ENCODE data around the gene PYROXD2. TPM values are rescaled to one million over a fixed set of nuclear protein-coding genes. Genes with fewer than 3 reads are reported as not detected.

The PYROXD2 gene
- total and polyA plus RNA-seq, 7 experiments from 2014 or later: 5.6 to 37.1 (median 19.8) TPM

DNA sequence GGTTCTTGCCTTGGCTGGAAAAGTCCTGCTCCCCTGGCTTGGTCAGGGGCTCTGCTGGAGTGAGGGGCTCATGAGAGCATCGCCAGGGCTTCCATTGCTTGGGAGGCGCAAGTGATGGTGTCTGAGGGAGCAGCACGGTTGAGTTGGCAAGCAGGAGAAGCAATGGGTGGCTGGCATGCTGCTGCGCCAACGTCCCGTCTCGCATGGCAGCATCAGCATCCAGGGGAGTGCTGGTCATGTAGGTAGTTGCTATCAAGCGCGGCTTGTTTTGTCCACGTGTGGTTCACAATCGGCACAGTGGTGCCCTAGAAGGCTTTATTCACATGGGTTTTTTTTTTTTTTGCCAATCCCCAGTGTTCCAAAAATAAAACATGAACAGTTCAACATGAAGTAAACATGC is 3.8 kb downstream of the PYROXD2 start:
- no peaks in the 10 kb centered on the region for H3K9me3 ChIP-seq (ENCODE audit: control insufficient read depth in 2 of 3, low read length in 3 of 3)
- Mint-ChIP-seq H3K36me3 (peaks cover 0 to 10% (median 0%) of the 10 kb centered on the region in 5 donors), H3K4me1 (peaks cover 15 to 42% (median 25%) of the 10 kb centered on the region in 7 donors), H3K27me3 (no peaks in the 10 kb centered on the region), H3K4me3 (no peak overlapping the region), H3K9me3 (no peaks in the 10 kb centered on the region), H3K27ac (peak overlapping the region in 2 of 9 donors; percentile 20 to 37)
- H3K27me3 ChIP-seq (ENCODE audit: control insufficient read depth in 2 of 2, insufficient read depth in 2 of 2, low read length in 2 of 2): no peaks in the 10 kb centered on the region
- no peak overlapping the region for H3K4me3 ChIP-seq (ENCODE audit: low read length)
- H3K27ac ChIP-seq (ENCODE audit: low read depth, low read length): no peak overlapping the region
- ChIA-PET CTCF (no interaction called here), POLR2A (no interaction called here)
- H3K4me1 ChIP-seq (ENCODE audit: control insufficient read depth in 2 of 2, insufficient read depth in 2 of 2, low read length in 2 of 2): peaks cover 0 to 13% of the 10 kb centered on the region in 2 donors
- intact Hi-C loops (cut with micrococcal nuclease): no loop called here
- ATAC-seq (no peak), DNase-seq (no peak)
- H3K36me3 ChIP-seq (ENCODE audit: control insufficient read depth in 2 of 3, insufficient read depth in 3 of 3, low read length in 3 of 3): peaks cover 0 to 4% (median 0%) of the 10 kb centered on the region in 3 experiments

DNA sequence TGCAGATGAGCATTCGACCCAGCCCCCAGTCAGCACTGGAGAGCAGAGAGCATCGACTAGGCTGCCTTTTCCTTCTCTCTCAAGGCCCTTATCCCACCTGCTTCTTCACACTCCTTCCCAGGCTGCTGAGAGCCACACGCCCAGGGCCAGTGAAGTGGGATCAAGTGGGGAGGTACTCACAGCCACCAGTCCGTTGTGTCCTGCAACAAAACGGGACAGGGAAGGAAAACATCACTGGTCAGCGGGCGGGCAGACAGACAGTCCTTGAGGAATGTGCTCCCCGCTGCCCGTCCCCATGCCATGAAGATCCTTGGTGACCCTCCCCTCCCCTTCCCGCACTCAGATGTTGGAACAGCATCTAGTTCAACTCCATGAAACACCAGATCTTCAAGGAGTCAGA is 4.2 kb downstream of the PYROXD2 start:
- CTCF ChIA-PET: no interaction called here
- H3K27ac Mint-ChIP-seq: no peak overlapping the region
- H3K27ac ChIP-seq (ENCODE audit: low read depth, low read length): no peak overlapping the region
- DNase-seq: no peak
- H3K4me1 ChIP-seq (ENCODE audit: control insufficient read depth in 2 of 2, insufficient read depth in 2 of 2, low read length in 2 of 2): peaks cover 0 to 13% of the 10 kb centered on the region in 2 donors
- ATAC-seq: no peak
- POLR2A ChIA-PET: no interaction called here
- H3K36me3 ChIP-seq (ENCODE audit: control insufficient read depth in 2 of 3, insufficient read depth in 3 of 3, low read length in 3 of 3): peaks cover 0 to 4% (median 0%) of the 10 kb centered on the region in 3 experiments
- H3K27me3 Mint-ChIP-seq: no peaks in the 10 kb centered on the region
- H3K9me3 Mint-ChIP-seq: no peaks in the 10 kb centered on the region
- peaks cover 0 to 10% (median 0%) of the 10 kb centered on the region in 5 donors for H3K36me3 Mint-ChIP-seq
- intact Hi-C loops (cut with micrococcal nuclease): no loop called here
- H3K4me3 Mint-ChIP-seq: no peak overlapping the region
- no peaks in the 10 kb centered on the region for H3K9me3 ChIP-seq (ENCODE audit: control insufficient read depth in 2 of 3, low read length in 3 of 3)
- H3K4me3 ChIP-seq (ENCODE audit: low read length): no peak overlapping the region
- H3K4me1 Mint-ChIP-seq: peaks cover 15 to 39% (median 25%) of the 10 kb centered on the region in 7 donors
- H3K27me3 ChIP-seq (ENCODE audit: control insufficient read depth in 2 of 2, insufficient read depth in 2 of 2, low read length in 2 of 2): no peaks in the 10 kb centered on the region

DNA sequence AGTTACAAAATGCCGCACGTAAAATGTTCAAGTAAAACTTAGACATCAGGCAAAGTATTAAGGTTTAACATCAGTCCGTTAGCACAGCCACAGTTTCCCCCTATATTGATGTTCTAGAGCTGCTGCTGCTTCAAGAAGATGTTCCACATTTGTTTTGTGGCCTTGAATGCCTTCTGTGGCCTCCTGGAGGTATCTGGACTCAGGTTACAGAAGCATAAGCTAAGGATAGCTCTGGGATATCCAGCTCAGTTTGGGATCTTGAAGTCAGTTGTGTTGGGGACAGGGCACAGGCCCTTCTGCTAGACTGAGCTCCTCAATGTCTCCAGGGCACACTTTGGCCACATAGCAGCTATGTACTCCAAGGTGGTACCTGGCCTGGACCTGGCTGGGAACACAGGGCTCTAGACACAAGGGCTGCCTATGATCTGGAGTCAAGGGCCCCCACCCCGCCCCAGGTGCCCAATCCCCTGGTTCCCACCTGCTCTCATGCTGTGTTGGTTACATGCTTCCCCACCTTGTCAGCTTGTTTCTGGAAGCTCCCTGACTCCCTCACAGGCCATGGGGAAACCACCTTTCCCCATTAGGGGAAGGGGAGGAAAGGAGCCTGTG is 4.7 kb downstream of the PYROXD2 start:
- H3K4me3 Mint-ChIP-seq: no peak overlapping the region
- H3K27ac Mint-ChIP-seq: no peak overlapping the region
- no peak overlapping the region for H3K4me3 ChIP-seq (ENCODE audit: low read length)
- H3K36me3 ChIP-seq (ENCODE audit: control insufficient read depth in 2 of 3, insufficient read depth in 3 of 3, low read length in 3 of 3): peaks cover 0 to 4% (median 0%) of the 10 kb centered on the region in 3 experiments
- no peaks in the 10 kb centered on the region for H3K27me3 Mint-ChIP-seq
- no peaks in the 10 kb centered on the region for H3K27me3 ChIP-seq (ENCODE audit: control insufficient read depth in 2 of 2, insufficient read depth in 2 of 2, low read length in 2 of 2)
- POLR2A ChIA-PET: no interaction called here
- H3K27ac ChIP-seq (ENCODE audit: low read depth, low read length): no peak overlapping the region
- peaks cover 0 to 10% (median 0%) of the 10 kb centered on the region in 5 donors for H3K36me3 Mint-ChIP-seq
- H3K9me3 ChIP-seq (ENCODE audit: control insufficient read depth in 2 of 3, low read length in 3 of 3): no peaks in the 10 kb centered on the region
- peaks cover 0 to 9% of the 10 kb centered on the region in 2 donors for H3K4me1 ChIP-seq (ENCODE audit: control insufficient read depth in 2 of 2, insufficient read depth in 2 of 2, low read length in 2 of 2)
- H3K4me1 Mint-ChIP-seq: peaks cover 13 to 35% (median 25%) of the 10 kb centered on the region in 7 donors
- H3K9me3 Mint-ChIP-seq: no peaks in the 10 kb centered on the region
- CTCF ChIA-PET: no interaction called here
- no peak for DNase-seq
- intact Hi-C loops (cut with micrococcal nuclease): no loop called here
- ATAC-seq: no peak

DNA sequence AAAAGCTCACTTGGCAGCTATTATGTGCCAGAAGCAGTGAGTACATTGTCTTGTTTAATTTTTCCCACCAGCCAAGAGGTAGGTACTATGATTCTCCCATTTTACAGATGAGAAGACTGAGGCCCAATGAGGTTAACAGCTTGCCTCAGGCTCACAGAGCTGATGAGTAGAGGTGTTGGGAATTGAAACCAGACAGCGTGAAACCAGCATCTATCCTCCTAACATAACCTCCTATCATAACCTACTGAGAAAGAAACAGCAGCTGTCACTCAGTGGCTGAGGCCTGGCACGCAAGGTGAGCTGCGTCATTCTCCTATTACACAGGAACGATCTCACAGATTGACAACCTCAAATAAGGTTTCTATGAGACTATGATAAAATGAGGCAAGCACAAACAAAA is 6.2 kb downstream of the PYROXD2 start:
- H3K27me3 Mint-ChIP-seq: no peaks in the 10 kb centered on the region
- Histone ChIP-seq H3K4me1 (ENCODE audit: control insufficient read depth in 2 of 2, insufficient read depth in 2 of 2, low read length in 2 of 2) (no peaks in the 10 kb centered on the region), H3K27me3 (ENCODE audit: control insufficient read depth in 2 of 2, insufficient read depth in 2 of 2, low read length in 2 of 2) (no peaks in the 10 kb centered on the region), H3K36me3 (ENCODE audit: control insufficient read depth in 2 of 3, insufficient read depth in 3 of 3, low read length in 3 of 3) (peaks cover 0 to 4% (median 0%) of the 10 kb centered on the region in 3 experiments), H3K27ac (ENCODE audit: low read depth, low read length) (no peak overlapping the region), H3K9me3 (ENCODE audit: control insufficient read depth in 2 of 3, low read length in 3 of 3) (no peaks in the 10 kb centered on the region), H3K4me3 (ENCODE audit: low read length) (no peak overlapping the region)
- H3K9me3 Mint-ChIP-seq: no peaks in the 10 kb centered on the region
- H3K27ac Mint-ChIP-seq: peak overlapping the region in 2 of 9 donors; percentile 12 to 14
- H3K4me3 Mint-ChIP-seq: no peak overlapping the region
- intact Hi-C loops (cut with micrococcal nuclease): no loop called here
- peaks cover 0 to 15% (median 4%) of the 10 kb centered on the region in 5 donors for H3K36me3 Mint-ChIP-seq
- peak; percentile 26 for ATAC-seq
- ChIA-PET CTCF (no interaction called here), POLR2A (no interaction called here)
- DNase-seq: no peak
- H3K4me1 Mint-ChIP-seq: peaks cover 6 to 23% (median 11%) of the 10 kb centered on the region in 7 donors

DNA sequence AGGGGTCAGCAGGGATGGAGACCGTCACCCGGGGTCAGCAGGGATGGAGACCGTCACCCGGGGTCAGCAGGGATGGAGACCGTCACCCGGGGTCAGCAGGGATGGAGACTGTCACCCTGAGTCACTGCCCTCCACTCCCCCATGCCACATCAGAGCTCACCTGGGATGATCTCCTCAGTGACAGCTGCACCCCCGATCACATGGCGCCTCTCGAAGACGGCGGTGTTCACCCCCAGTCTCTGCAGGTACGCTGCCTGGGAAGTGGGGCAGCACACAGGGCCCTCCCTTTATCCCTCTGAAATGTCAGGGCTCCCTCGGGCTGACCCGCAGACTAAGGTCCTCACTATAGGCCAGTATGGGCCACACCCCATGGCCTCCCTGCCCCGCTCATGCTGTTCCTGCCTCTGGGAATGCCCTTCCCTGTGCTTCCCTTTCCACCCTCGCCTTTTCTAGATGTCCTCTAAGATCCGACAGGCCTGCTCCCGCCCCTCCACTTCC is 7.2 kb downstream of the PYROXD2 start:
- Mint-ChIP-seq H3K27me3 (no peaks in the 10 kb centered on the region), H3K9me3 (no peaks in the 10 kb centered on the region), H3K36me3 (peaks cover 0 to 25% (median 11%) of the 10 kb centered on the region in 5 donors), H3K4me1 (peaks cover 5 to 16% (median 6%) of the 10 kb centered on the region in 7 donors), H3K27ac (no peak overlapping the region), H3K4me3 (no peak overlapping the region)
- Histone ChIP-seq H3K27ac (ENCODE audit: low read depth, low read length) (no peak overlapping the region), H3K9me3 (ENCODE audit: control insufficient read depth in 2 of 3, low read length in 3 of 3) (no peaks in the 10 kb centered on the region), H3K36me3 (ENCODE audit: control insufficient read depth in 2 of 3, insufficient read depth in 3 of 3, low read length in 3 of 3) (peaks cover 0 to 4% (median 0%) of the 10 kb centered on the region in 3 experiments), H3K4me1 (ENCODE audit: control insufficient read depth in 2 of 2, insufficient read depth in 2 of 2, low read length in 2 of 2) (no peaks in the 10 kb centered on the region), H3K4me3 (ENCODE audit: low read length) (no peak overlapping the region), H3K27me3 (ENCODE audit: control insufficient read depth in 2 of 2, insufficient read depth in 2 of 2, low read length in 2 of 2) (no peaks in the 10 kb centered on the region)
- POLR2A ChIA-PET: interaction anchor here (0.6 kb wide), 1 partner anchor 1004 kb away, joined by 3 read pairs; no protein-coding TSS in a partner anchor
- no peak for DNase-seq
- intact Hi-C loops (cut with micrococcal nuclease): no loop called here
- no peak for ATAC-seq
- CTCF ChIA-PET: no interaction called here

DNA sequence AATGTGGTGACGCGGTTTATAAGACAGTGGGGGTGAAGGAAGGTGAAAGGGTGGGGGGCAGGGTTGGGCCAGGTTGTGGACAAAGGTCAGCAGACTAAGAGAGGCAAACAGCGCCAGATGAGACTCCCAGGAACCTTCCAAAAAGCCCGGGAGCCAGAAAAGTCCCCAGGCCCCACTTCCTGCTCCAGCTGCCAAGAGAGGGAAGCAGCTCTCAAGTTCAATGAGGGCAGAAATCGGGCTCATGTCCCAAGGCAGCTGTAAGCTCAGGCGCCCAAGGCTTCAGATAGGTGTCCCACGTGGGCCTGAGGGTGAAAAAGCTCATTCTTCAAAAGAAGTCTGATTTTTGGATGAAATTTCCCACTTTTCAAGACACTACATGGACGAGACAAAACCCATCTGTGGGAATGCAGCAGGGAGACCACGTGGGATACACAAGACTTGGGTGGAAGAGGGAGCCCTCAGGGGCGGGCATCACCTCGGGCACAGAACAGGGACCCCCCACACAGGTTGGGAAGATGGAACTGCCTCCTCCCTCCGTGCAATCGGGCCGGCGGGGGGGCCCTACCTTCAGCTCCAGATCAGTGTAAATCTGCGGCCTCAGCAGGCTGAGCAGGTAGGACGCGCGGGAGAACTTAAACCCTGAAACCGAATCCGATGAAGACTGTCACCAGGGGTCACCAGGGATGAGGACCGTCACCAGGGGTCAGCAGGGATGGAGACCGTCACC is 7.8 kb downstream of the PYROXD2 start:
- Mint-ChIP-seq H3K4me3 (no peak overlapping the region), H3K36me3 (peaks cover 0 to 30% (median 11%) of the 10 kb centered on the region in 5 donors), H3K9me3 (no peaks in the 10 kb centered on the region), H3K27ac (no peak overlapping the region), H3K4me1 (peaks cover 0 to 11% (median 6%) of the 10 kb centered on the region in 7 donors), H3K27me3 (no peaks in the 10 kb centered on the region)
- no peaks in the 10 kb centered on the region for H3K27me3 ChIP-seq (ENCODE audit: control insufficient read depth in 2 of 2, insufficient read depth in 2 of 2, low read length in 2 of 2)
- CTCF ChIA-PET: no interaction called here
- POLR2A ChIA-PET: interaction anchor here (0.6 kb wide), 1 partner anchor 1148 kb away, joined by 3 read pairs; no protein-coding TSS in a partner anchor
- H3K27ac ChIP-seq (ENCODE audit: low read depth, low read length): no peak overlapping the region
- H3K36me3 ChIP-seq (ENCODE audit: control insufficient read depth in 2 of 3, insufficient read depth in 3 of 3, low read length in 3 of 3): peaks cover 0 to 4% (median 0%) of the 10 kb centered on the region in 3 experiments
- H3K9me3 ChIP-seq (ENCODE audit: control insufficient read depth in 2 of 3, low read length in 3 of 3): no peaks in the 10 kb centered on the region
- intact Hi-C loops (cut with micrococcal nuclease): no loop called here
- ATAC-seq: no peak
- H3K4me3 ChIP-seq (ENCODE audit: low read length): no peak overlapping the region
- DNase-seq: no peak
- H3K4me1 ChIP-seq (ENCODE audit: control insufficient read depth in 2 of 2, insufficient read depth in 2 of 2, low read length in 2 of 2): no peaks in the 10 kb centered on the region
